GM20431 (cell line): Measurements from ENCODE around the gene TBX15.

Source experiments
- in situ Hi-C: fragments of 300-500 bp; cut with MseI, MboI; formaldehyde crosslinking; loops from one replicate; pipeline ENCODE4 v1.15.0; 2020; ENCODE audit warnings: low sequenced_read_pairs; ENCODE audit not compliant: unreplicated experiment

TBX15 gene

DNA sequence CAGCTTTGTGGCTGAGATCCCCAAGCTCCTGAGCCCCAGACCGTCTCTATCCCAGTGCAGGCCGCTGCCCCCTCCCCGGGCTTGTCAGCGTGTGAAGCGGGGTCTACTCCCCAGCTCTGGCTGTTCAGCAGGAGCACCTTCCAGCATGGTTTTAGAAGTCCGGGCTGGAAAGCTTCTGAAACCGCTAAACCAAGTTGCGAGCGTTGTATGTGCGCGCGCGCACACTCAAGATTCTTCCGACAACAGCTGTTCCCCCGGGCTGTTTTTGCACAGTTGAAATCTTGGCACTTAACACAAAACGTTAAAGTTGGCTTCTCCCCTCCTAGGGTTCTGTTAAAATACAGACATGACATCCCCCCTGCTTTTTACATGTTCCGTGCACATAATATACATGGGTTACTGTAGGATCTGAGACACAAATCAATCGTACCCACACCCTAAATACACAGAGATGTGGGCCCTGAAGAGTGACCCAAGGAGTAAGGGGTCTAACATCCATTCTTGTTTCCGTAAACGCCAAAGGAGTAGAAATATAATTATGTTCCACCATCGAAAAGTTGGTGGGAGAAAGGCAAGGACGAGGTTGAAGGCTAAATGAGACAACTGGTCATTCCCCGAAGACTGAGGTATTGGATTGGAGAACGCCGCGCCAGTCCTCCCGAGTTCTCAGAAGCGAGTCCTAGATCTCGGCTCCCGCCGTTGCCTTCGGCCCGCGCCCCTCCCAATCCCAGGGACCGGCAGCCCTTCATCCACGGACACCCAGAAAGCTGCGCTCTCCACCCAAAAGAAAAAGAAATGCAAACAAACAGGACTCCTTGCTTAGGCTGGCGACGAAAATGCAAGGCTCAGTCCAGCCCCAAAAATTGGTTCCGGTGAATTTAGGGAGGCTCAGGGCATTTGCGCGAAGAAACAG lies 1.3 kb downstream of the TBX15 start:
- in situ Hi-C loops, result no loop called here

DNA sequence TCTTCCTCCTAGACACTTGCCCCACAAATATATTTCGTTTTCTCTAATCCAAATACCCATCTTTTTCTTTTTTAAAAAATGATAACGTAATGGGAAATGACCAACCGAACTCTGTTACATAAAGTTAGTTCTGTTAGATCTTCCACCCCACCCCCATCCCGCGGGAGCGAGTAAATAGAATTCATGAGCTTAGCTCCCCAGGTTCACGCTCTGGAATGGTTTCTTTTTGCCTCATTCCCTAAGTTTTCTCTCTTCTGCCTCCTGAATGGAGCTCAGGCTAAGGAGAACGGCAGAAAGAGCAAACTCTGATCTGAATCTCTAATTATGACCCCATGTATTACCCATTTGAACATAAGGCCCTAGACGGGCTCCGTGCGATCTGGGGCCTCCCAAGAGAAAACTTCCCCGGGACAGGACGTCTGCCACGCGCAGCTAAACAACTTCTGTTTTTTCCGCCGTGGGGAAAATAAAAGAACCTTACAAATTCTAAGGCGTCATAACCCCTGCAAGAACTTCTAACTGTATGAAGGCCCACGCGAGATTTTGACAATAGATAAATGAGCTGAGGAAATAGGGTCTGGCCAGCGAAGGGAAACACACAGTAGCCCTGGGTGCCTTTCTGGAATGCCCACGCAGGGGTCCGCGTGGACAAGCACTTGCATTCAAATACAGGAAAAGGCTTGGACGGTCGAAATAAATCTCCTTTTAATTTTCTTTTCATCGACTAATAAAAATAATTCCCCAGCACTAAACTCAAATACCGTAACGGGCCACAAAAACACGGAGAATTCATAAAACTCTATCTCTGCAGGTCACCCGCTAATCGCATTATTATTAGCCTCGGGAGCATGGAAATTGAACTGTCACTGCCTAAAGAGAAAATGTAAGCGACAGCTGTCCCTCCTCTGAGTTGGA lies 2.2 kb downstream of the TBX15 start:
- in situ Hi-C loops, result no loop called here

DNA sequence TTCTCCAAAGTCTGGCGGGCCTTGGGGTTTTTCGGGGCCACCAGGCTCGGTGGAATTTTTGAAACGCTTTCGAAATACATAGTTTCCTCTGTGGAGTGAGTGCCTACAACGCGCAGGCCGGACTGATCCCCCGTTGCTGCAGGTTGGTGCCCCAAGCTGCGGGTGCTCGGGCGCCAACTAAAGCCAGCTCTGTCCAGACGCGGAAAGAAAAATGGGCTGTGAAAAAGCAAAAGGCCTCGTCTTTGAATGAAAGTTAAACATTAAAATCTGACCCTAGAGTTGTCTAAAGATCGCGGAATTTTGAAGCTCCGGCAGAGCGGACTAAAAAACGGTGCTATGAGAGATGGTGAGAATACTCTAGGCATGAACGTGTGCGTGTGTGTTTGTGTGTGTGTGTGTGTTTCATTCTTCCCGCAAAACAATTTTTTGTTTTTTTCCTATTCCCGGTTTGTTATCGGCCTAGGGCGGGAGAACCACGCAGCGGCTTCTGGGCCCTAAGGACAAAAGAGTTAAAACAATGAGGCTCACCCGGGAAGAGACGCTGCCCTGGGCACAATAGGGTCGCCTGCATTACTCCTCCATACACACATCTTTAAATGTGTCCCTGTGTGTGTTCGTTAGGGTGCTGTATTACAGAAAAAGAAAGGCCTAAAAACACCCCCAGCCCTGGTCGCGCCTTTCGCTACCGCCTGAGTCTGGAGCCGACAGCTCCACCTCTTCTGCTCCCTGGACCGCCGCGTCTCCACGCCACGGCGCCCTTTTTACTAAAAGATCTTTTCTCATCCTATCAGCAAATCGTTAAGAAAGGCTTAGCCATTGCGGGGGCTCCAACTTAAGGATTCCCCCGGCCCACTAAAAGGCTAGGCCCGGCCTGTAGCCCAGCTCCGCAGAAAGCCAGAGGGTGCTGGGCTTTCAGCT lies 3.2 kb downstream of the TBX15 start:
- in situ Hi-C loops, result no loop called here

DNA sequence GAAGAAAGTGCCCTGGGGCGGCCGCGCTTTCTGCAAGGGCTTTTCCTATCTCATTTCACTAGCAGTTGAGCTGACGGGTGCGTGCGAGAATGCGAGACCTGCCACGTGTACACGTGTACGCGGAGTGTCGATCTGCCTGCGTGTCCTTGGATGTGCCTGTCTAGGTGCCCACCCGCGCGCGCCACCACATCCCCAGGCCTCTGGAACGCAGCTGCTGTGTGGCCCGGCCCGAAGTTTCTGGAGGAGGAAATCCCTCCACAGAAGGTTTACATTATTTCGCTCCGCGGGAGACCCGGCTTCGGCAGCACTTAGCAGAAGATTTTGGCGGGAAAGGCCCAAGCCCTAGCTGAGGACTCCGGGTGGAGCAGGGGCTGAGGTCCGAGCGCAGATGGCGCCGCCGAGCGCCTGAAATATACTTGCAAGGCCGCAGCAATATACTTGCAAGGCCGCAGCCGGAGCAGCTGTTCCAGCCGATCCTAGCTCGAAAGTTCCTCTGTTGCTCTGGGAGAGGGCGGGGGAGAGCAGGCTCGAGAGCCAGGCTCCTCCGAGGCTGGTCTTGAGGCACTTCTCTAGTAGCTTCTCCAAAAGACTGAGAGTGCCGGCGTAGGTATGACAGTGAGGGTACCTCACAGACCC lies 3.9 kb downstream of the TBX15 start:
- in situ Hi-C loops, result no loop called here

DNA sequence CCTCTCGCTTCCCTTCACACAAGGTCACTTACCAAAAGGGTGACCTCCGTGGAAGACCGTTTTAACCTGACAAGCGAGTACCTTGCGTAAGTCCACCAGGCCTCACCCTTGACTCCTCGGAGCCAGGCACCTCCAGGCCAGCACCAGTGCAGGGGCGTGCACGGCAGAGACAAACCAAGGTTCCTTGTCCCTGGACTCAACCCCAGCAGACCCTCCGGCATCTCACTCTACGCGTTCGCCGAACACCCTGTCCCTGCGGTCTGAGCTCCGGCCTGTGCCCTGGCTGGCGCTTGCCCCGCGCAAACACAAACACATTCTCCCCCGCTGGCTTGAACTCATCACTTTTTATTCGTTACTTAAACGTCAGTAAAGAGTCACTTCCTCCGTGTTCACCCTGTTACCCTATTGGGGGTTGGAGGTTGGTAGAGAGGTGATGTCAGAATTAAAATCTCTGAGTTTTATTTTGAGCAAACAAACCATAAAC lies 4.5 kb downstream of the TBX15 start:
- in situ Hi-C loops, result no loop called here

DNA sequence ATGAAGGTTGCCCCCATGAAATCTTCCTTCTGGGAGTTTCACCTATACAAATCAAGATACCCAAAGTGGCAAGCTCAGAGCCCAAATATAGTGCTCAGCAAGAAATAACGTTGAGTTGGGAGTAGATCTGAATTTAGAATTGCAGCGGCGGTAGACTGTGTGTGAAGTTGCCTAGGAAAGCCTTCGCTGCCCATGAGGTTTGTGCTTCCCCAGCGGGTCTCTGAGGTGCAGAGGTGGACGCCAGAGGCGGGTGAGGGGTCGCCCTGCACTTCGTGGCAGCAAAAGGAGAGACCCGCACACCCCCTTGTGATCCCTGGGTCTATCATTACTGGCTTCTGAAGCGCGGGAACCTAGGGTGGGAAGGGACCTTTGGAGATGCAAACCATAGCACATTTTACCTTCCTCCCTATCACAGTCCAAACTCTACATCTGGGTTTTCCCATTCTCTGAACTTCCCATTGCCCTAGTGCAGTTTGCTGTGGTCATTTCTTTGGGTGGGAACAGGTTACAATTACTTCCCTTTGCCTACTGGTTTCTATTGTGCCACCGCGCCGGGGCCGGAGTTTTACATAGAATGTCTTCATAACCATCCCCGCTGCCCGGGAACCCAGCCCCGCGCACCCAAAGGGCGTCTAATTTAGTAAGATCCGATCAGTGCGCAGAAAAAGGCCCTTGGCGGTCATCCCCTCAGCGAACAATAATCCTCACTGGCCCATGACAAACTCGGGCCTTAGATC lies 5.2 kb downstream of the TBX15 start:
- in situ Hi-C loops, result no loop called here

DNA sequence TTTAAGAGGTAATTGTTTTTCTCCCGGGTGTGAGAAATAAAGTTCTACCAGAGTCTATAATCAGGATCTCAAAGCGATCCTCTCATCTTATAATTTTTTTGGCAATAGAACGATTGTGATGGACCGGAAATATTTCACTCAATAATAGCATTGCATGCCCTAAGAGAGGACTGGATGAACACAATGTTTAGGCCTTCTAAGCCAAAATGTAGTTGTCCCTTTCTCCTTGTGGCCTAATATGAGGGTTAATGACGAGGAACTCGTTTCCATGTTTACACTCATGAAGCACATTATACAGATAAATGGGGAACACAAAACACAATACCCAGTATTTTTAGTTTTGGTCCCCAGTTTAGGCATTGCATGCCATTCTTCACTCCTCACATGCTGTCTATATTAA lies 5.9 kb downstream of the TBX15 start:
- in situ Hi-C loops, result no loop called here

DNA sequence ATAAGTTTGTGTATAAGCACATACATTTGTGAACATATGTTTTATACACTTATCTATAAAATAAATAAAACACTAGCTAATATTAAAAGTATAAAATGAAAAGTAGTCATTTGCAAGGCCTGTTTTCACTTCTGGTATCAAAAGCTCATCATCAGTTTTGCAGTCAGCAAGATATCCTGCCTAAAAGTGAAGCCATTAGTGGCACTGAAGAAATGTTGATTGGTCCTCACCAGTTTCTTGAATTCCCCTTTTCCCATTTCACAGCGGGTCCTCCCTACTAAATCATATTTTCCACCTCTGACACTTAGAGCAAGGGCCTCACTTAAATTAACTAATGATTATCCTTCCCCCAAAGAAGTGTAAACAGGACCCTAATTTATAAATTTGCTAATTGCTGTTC lies 6.7 kb downstream of the TBX15 start:
- in situ Hi-C loops, result no loop called here

DNA sequence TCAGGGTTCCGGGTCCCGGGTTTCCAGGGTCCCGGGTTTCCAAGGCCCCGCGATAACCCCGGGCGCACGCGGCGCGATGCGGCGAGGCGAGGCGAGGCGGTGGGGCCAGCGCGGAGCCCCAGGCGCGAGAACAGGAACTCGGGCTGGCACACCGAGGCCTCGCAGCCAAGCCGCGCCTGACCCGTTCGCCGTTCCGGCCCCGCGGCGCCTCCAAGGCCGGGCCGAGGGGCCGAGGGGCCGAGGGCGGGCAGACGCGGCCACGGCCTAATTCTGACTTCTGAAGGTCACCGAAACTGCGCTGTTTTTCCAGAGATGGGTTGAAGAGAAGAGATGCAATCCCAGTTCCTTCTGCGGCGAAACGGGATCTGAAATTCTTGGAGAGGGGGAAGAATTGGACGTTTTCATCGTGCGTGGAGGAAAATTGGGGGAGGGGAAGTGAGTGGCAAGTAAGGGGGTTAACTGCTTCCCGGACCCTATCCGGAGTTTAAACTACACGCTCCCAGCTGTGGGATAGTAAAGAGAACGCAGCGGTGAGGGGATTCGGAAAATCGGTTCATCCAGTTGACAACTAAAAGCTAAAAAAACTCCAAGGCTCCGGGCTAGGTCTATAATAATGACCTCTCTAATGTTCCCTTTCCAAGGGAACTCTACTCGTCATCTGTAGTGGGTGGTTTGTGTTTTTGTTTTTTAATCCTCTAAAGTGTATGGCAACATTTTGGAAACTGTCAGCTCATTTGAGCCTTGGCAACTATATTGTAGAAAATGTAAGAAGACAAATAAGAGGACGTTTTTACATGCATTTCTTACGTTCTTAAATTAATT lies 8.2 kb downstream of the TBX15 start:
- in situ Hi-C loops, result no loop called here

DNA sequence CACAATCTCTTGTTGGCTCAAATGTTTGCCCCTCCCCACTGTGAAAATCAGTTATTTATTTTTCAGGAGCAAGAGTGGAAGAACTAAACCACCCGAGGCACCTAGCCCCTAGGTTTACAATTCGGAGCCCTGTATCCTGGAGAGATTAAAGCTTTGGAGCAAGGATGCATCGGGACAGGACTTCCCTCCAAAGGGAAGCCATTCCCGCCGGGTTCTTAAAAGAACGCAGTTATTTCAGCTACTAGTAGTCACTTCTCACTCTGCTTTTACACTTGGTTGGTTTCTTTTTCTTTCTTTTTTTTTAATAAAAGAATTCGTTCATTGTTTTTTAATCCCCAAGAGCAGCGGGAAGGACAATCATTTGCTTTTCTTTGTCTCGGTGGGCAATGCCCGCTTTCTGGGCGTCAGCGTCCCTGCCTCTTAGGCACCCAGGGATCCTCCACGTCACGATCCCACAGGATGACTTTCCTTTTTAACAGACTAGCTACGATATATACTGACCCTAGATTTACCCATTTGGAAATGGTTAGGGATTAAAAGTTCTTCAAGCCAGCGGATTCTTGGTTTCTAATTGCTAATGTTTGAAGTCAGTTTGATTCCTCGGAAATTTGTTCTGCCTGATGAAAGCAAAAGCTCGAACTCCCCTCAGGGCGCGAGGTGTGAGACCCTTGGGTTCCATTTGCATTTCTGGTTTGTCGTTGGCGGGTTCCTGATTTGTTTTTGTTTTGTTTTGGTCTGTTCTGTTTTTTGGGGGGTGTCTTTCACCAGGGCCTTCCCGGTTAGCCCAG lies 9.0 kb downstream of the TBX15 start:
- in situ Hi-C loops, result no loop called here

DNA sequence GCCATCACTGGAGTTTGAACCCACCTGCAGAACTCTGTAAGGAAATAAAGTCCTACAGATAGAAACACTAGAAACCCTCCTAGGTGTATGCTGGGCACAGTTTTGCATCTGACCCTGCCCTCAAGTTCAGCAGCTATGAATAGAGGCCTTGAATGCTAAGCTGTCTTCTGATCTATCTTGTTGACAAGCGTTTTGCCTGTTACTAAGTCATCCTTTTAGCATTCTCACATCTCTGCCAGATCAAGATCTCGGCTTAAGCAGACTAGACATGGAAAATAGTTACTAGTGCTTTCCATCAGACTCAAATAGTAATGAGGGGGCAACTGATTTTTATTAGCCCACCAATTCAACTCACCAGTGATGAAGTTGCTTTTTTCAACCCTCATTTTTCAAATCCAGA lies 10.5 kb downstream of the TBX15 start:
- in situ Hi-C loops, result no loop called here

DNA sequence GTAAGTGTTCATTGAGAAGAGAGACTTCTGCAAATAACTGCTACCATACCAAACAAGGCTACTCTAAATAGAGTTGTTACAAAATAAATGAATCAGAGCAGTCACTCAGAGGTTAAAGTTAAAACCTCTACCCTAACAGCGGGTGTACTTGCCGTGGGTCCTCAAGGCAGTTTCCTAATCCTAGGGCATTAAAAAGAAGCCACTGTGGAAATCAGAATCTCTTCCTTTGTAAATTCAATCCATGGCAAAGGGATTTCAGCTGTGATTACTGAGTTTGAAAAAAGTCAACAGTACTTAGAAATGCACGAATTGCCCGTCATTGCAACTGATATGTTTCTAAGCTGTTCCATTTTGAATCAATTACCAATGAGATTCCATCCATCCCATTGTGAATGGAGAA lies 13.5 kb downstream of the TBX15 start:
- in situ Hi-C loops, result no loop called here

DNA sequence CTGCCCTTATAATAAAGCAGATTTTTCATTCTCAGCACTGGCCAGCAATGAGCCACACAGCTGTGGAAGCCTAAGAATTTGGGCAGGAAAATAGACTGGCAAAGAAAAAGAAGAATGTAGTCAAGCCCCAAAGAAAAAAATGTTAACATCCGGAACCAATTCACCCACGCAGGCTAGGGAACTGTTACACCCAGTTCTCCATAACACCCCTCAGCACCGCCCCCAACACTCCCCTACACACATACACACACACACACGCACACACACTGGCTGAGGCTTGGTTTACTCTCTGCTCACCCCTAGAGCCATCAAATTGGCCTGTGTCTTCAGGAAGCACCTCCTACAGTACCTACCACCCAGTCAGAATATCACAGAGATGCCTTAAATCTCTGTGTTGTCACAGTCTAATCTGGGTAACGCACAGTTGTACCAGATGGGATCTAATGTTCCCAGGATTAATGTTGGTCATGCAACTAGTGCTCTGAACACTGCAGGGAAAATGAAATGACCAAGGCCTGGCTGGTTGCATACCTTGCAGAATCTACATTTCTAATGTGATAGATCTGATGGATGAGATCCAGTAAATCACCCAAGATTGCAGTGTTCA lies 14.5 kb downstream of the TBX15 start:
- in situ Hi-C loops, result no loop called here

DNA sequence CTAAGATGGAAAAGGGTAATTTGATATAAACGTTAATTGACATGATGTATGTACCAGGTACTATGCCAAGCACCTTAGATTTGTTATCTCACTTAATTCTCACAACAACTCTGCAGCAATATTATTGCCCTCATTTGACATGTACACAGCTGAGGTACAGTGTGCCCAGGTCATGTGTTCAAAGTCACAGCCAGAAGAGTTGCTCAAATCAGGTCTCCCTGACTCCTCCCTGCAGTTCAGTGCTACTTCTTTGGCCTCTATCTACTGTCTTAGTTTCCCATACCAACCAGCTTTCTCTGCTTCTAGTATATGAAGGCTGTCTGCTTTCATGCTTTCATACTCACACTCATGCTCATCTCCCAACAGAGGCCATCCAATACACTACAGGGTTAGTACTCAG lies 15.1 kb downstream of the TBX15 start:
- in situ Hi-C loops, result no loop called here

DNA sequence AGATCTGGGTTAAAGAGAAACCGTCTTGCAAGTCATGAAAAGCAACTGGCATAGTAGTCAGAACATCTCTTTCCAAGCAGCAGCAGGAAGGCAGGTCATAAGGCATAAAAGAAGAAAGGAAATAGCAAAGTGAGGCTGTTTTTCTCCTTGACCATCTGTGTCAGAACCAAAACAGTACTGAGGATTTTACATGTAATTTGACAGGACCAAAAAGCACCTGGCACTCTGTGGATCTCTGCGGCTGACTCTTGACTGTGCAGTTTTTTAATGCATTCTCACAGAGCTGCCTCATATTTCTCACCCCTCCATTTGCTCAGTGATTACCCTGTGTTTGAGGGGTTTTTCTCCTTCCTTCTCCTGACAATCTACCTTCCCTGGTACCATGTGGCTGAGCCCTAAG lies 17.7 kb downstream of the TBX15 start:
- in situ Hi-C loops, result no loop called here

DNA sequence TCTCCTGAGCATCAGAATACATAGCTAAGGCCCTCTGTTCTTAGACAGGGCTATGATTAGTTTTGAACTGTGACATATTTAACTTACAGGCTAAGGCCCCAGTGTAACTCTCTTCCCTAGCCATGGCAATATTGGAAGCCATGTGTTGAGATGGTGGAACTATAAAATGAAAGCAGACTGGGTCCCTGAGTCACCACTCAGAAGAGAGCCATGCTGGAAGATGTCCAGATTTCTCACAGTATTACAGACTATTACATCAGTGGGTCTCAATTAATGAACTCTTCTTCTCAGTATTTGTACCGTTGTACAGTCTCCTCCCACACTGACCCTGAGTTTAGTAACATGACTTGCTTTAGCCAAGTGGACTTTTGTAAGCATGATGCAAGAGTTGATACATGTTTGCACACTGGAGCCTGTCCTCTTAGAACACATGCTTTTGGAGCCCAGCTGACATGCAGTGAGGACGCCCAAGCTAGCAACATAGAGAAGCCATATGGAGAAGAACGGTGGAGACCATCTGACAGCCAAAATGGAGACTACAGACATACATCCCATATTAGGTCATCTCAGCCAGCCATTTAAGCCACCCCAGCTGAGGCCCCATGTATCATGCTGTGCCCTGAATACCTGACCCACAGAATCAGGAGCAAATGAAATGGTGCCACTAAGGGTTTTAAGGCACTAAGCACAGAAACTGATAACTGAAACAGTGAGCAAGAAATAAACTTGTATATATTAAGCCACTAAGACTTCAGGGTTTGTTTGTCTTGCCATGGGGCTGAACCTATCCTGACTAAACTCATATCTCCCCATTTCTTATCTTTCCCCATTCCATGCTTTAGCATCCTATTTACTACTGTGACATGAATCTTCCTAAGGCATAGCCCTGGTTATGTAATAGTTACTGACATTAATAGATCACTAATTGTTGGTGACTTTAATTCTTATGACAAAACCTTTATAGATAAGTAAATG lies 24.4 kb downstream of the TBX15 start:
- in situ Hi-C loops, result no loop called here
